ENCODE measurements around the gene CORO2B.
"Not testable (repeated sequence)": the region's sequence is repeated elsewhere in the genome, so short reads cannot be mapped to it uniquely, and the experiment has no call there.

Gene CORO2B

GRCh38 chr15:68602459-68603215, 23.8 kb downstream of the CORO2B start:
- in situ Hi-C loops (cut with HindIII; ENCODE audit: low sequenced_read_pairs) = no loop called here
- no peak for DNase-seq (ENCODE audit: low read depth)
- no peak for TF ChIP-seq CTCF (IDR thresholded peaks at IDR 0.05; ENCODE audit: low read depth, low read length, missing control alignments)
- H3K4me3 ChIP-seq (ENCODE audit: low read depth, low read length) = no peak overlapping the region

- TF ChIP-seq CTCF (IDR thresholded peaks at IDR 0.05; ENCODE audit: low read depth, low read length, missing control alignments) = no peak
- in situ Hi-C loops (cut with HindIII; ENCODE audit: low sequenced_read_pairs) = no loop called here
- no peak overlapping the region for H3K4me3 ChIP-seq (ENCODE audit: low read depth, low read length)
- DNase-seq (ENCODE audit: low read depth) = no peak
Observed at GRCh38 chr15:68603216-68603595, 24.4 kb downstream of the CORO2B start.

- no peak for DNase-seq (ENCODE audit: low read depth)
- in situ Hi-C loops (cut with HindIII; ENCODE audit: low sequenced_read_pairs) = no loop called here
- no peak for TF ChIP-seq CTCF (IDR thresholded peaks at IDR 0.05; ENCODE audit: low read depth, low read length, missing control alignments)
- no peak overlapping the region for H3K4me3 ChIP-seq (ENCODE audit: low read depth, low read length)
Observed at GRCh38 chr15:68603951-68604350, 25.2 kb downstream of the CORO2B start.

- H3K4me3 ChIP-seq (ENCODE audit: low read depth, low read length); in situ Hi-C loops (cut with HindIII; ENCODE audit: low sequenced_read_pairs): not testable (repeated sequence)
- DNase-seq (ENCODE audit: low read depth) = peak; percentile 62
Observed at GRCh38 chr15:68604840-68605478, 26.2 kb downstream of the CORO2B start.

- in situ Hi-C loops (cut with HindIII; ENCODE audit: low sequenced_read_pairs) = no loop called here
- no peak for TF ChIP-seq CTCF (IDR thresholded peaks at IDR 0.05; ENCODE audit: low read depth, low read length, missing control alignments)
- H3K4me3 ChIP-seq (ENCODE audit: low read depth, low read length) = no peak overlapping the region
- no peak for DNase-seq (ENCODE audit: low read depth)
Observed at GRCh38 chr15:68606375-68606774, 27.6 kb downstream of the CORO2B start.

- in situ Hi-C loops (cut with HindIII; ENCODE audit: low sequenced_read_pairs) = no loop called here
- no peak for TF ChIP-seq CTCF (IDR thresholded peaks at IDR 0.05; ENCODE audit: low read depth, low read length, missing control alignments)
- no peak overlapping the region for H3K4me3 ChIP-seq (ENCODE audit: low read depth, low read length)
- DNase-seq (ENCODE audit: low read depth) = no peak
Observed at GRCh38 chr15:68608206-68608843, 29.5 kb downstream of the CORO2B start.

GRCh38 chr15:68608844-68609232, 30.0 kb downstream of the CORO2B start:
- in situ Hi-C loops (cut with HindIII; ENCODE audit: low sequenced_read_pairs) = no loop called here
- H3K4me3 ChIP-seq (ENCODE audit: low read depth, low read length) = no peak overlapping the region
- DNase-seq (ENCODE audit: low read depth) = no peak
- TF ChIP-seq CTCF (IDR thresholded peaks at IDR 0.05; ENCODE audit: low read depth, low read length, missing control alignments) = no peak

All from astrocyte of the cerebellum (primary cell).